Activated CD4-positive, alpha-beta T cell treated with anti-CD3 and anti-CD28 coated beads, Interleukin-2, amount 50 U/mL, for 4 hours (primary cell): ENCODE results near the gene SLC44A1.

Experiments used
- DNase-seq, 2 experiments: peaks; one replicate each; pipeline ENCODE4 v3.0.0-alpha.2; 2020

The SLC44A1 gene

GRCh38 chr9:105396901-105397300 is 152.4 kb downstream of the SLC44A1 start:
- no peak for DNase-seq

- no peak for DNase-seq
Observed at GRCh38 chr9:105399117-105399516, 154.7 kb downstream of the SLC44A1 start.

GRCh38 chr9:105401651-105402050 is 157.2 kb downstream of the SLC44A1 start:
- DNase-seq: no peak

- DNase-seq: no peak
Observed at GRCh38 chr9:105403552-105404248, 159.2 kb downstream of the SLC44A1 start.

GRCh38 chr9:105405514-105406131 is 161.2 kb downstream of the SLC44A1 start:
- peak in 1 of 2 experiments; percentile 19 for DNase-seq

- no peak for DNase-seq
Observed at GRCh38 chr9:105406369-105406768, 161.9 kb downstream of the SLC44A1 start.

GRCh38 chr9:105413525-105413924 is 169.1 kb downstream of the SLC44A1 start:
- DNase-seq: no peak

GRCh38 chr9:105414947-105415661 is 170.7 kb downstream of the SLC44A1 start:
- peak; percentile 37 to 44 for DNase-seq

GRCh38 chr9:105415662-105415980 is 171.2 kb downstream of the SLC44A1 start:
- DNase-seq: no peak

GRCh38 chr9:105416840-105417239 is 172.4 kb downstream of the SLC44A1 start:
- no peak for DNase-seq

- DNase-seq: no peak
Observed at GRCh38 chr9:105418588-105419500, 174.4 kb downstream of the SLC44A1 start.

- no peak for DNase-seq
Observed at GRCh38 chr9:105419816-105420597, 175.6 kb downstream of the SLC44A1 start.

- no peak for DNase-seq
Observed at GRCh38 chr9:105421154-105421553, 176.7 kb downstream of the SLC44A1 start.

GRCh38 chr9:105421864-105422263 is 177.4 kb downstream of the SLC44A1 start:
- no peak for DNase-seq

- DNase-seq: no peak
Observed at GRCh38 chr9:105425816-105426433, 181.5 kb downstream of the SLC44A1 start.

- no peak for DNase-seq
Observed at GRCh38 chr9:105426657-105427056, 182.2 kb downstream of the SLC44A1 start.

- DNase-seq: no peak
Observed at GRCh38 chr9:105431424-105432246, 187.2 kb downstream of the SLC44A1 start.

- no peak for DNase-seq
Observed at GRCh38 chr9:105432247-105432842, 187.9 kb downstream of the SLC44A1 start.

GRCh38 chr9:105435453-105435852 is 191.0 kb downstream of the SLC44A1 start:
- no peak for DNase-seq

GRCh38 chr9:105436783-105437182 is 192.3 kb downstream of the SLC44A1 start:
- no peak for DNase-seq
